K562 (cell line): ENCODE data around the gene ZBTB46.

Experiments
- CAMTA2 ChIP-seq: fragments of 250-450 bp; sonication (Bioruptor Pico); conservative IDR thresholded peaks from 2 replicates; pipeline ENCODE4 v1.5.1; 2022
- CBX1 ChIP-seq: sonication (generic); IDR thresholded peaks from 2 replicates; pipeline ENCODE4 v1.6.1; 2016; ENCODE audit warnings: antibody characterized with exemption, low read depth, mild to moderate bottlenecking
- DIDO1 ChIP-seq: fragments of 450-650 bp; IDR thresholded peaks from 2 replicates; pipeline ENCODE4 v1.6.1; 2016; ENCODE audit warnings: low read depth, missing biosample characterization, missing genetic modification characterization
- ESRRA ChIP-seq: fragments of 450-650 bp; IDR thresholded peaks from 2 replicates; pipeline ENCODE4 v1.6.1; 2014; ENCODE audit warnings: low read depth, mild to moderate bottlenecking, moderate library complexity, borderline replicate concordance
- FOXM1 ChIP-seq, 2 experiments: fragments of 450-650 bp in 1 of 2; sonication (generic) in 1 of 2; formaldehyde crosslinking in 1 of 2; IDR thresholded peaks; 2 replicates each; pipeline versions ENCODE4 v1.6.1 to v1.9.0; 2017 to 2022; ENCODE audit warnings: low read depth in 2 of 2, mild to moderate bottlenecking in 2 of 2, missing genetic modification reagents in 1 of 2, moderate library complexity in 1 of 2
- L3MBTL2 ChIP-seq: fragments of 450-650 bp; IDR thresholded peaks from 2 replicates; pipeline ENCODE4 v1.6.1; 2016; ENCODE audit warnings: mild to moderate bottlenecking, moderate library complexity
- MTA2 ChIP-seq: fragments of 450-650 bp; IDR thresholded peaks from 2 replicates; pipeline ENCODE4 v1.6.1; 2016; ENCODE audit warnings: low read depth
- MXI1 ChIP-seq: IDR thresholded peaks from 2 replicates; pipeline ENCODE4 v1.6.1; 2011; ENCODE audit warnings: low read depth, mild to moderate bottlenecking, improper control_type of control experiment, low read length
- NR2C2 ChIP-seq, 2 experiments: fragments of 200-800 bp in 1 of 2; sonication (Bioruptor generic) in 1 of 2; sonication (generic) in 1 of 2; formaldehyde crosslinking in 1 of 2; IDR thresholded peaks; 2 replicates each; pipeline versions ENCODE4 v1.6.1 to v1.8.0; 2016 to 2022; ENCODE audit warnings: mild to moderate bottlenecking in 1 of 2, missing compliant biosample characterization in 1 of 2, missing genetic modification characterization in 1 of 2, missing genetic modification reagents in 1 of 2
- SMARCA5 ChIP-seq: fragments of 450-650 bp; IDR thresholded peaks from 2 replicates; pipeline ENCODE4 v1.6.1; 2016
- SPI1 ChIP-seq: IDR thresholded peaks from 2 replicates; pipeline ENCODE4 v1.6.1; 2011; ENCODE audit warnings: low read depth, low read length, control low read depth, borderline replicate concordance
- ZNF143 ChIP-seq: sonication (generic); formaldehyde crosslinking; IDR thresholded peaks from 2 replicates; pipeline ENCODE4 v1.9.0; 2022; ENCODE audit warnings: mild to moderate bottlenecking, missing genetic modification reagents
- TF ChIP-seq, protein P1 (sequence below): fragments of 450-650 bp; formaldehyde crosslinking; conservative IDR thresholded peaks from 2 replicates; pipeline ENCODE4 v1.4.0; 2022; ENCODE audit warnings: mild to moderate bottlenecking, missing genetic modification characterization

DNA sequence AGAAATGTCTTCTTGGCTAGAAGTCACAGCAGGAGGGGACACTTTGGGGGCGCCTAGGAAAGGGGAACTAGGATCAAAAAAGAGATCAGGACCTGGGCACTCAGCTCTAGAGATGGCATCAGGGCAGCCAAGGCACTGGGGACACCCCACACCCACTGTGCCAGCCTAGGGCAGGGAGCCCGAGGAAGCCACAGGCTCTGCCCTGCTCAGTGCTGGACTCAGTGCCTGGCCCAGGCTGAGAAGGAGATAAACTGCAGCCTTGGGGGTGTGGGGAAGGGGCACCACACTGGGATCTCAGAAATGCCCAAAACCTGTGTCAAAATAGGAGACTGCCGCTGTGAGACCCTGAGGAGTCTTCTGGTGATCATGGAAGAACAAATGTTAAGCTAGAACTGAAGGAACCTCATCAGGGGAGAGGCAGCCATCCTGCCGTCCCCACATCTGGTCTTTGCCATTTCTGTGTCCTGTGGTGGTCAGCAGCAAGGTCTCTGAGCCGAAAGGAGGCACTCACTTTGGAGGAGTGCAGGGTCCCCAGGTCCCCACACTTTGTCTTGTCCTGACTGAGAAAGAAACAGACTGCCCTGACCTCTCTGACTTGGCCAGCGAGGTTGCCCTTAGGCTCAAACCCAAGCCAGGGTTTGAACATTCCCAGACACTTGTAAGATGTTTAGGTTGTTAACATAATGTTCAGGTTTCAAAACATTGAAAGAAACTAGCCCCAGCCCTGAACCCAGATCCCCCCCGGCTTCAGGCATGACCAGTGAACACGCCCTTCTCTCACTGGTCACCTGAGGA lies 125.6 kb downstream of the ZBTB46 start:
- TF ChIP-seq MTA2 (no peak), MXI1 (no peak), ESRRA (no peak), ZNF143 (CRISPR knock-in tag) (no peak), DIDO1 (no peak), SMARCA5 (no peak), CAMTA2 (CRISPR knock-in tag) (no peak), FOXM1 (IDR thresholded peaks at IDR 0.05; ENCODE audit: low read depth) (no peak), FOXM1 (CRISPR knock-in tag; IDR thresholded peaks at IDR 0.05; ENCODE audit: low read depth) (no peak), SPI1 (no peak), L3MBTL2 (no peak), NR2C2 (CRISPR knock-in tag; IDR thresholded peaks at IDR 0.05) (no peak), NR2C2 (tag; IDR thresholded peaks at IDR 0.05) (no peak), CBX1 (no peak)
- TF ChIP-seq, protein P1, sequence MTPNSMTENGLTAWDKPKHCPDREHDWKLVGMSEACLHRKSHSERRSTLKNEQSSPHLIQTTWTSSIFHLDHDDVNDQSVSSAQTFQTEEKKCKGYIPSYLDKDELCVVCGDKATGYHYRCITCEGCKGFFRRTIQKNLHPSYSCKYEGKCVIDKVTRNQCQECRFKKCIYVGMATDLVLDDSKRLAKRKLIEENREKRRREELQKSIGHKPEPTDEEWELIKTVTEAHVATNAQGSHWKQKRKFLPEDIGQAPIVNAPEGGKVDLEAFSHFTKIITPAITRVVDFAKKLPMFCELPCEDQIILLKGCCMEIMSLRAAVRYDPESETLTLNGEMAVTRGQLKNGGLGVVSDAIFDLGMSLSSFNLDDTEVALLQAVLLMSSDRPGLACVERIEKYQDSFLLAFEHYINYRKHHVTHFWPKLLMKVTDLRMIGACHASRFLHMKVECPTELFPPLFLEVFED (CRISPR knock-in tag) = no peak
